Neural progenitor cell (in vitro differentiated cells): ENCODE results near the gene NEDD9. TPM values are rescaled to one million over a fixed set of nuclear protein-coding genes. Genes with fewer than 3 reads are reported as not detected.

Source experiments
- DNase-seq: peaks from one replicate; pipeline ENCODE4 v3.0.0-alpha.2; 2016; ENCODE audit warnings: low spot score
- H2AFZ ChIP-seq: fragments of 200-600 bp; sonication (generic); replicated peaks from 2 replicates; pipeline ENCODE4 v1.6.1; 2016; ENCODE audit warnings: antibody characterized with exemption
- H3F3A ChIP-seq: fragments of 200-600 bp; sonication (generic); 2 replicates; pipeline ENCODE4 v1.6.1; 2016; ENCODE audit warnings: antibody characterized with exemption, low read depth
- H3K27ac ChIP-seq: fragments of 200-600 bp; sonication (generic); 2 replicates; pipeline ENCODE4 v1.5.1; 2016; ENCODE audit warnings: mild to moderate bottlenecking
- H3K27me3 ChIP-seq: fragments of 200-600 bp; sonication (generic); 2 replicates; pipeline ENCODE4 v1.6.1; 2016; ENCODE audit warnings: mild to moderate bottlenecking, moderate library complexity
- H3K36me3 ChIP-seq: fragments of 200-600 bp; sonication (generic); 2 replicates; pipeline ENCODE4 v1.5.1; 2016
- H3K4me1 ChIP-seq: fragments of 200-600 bp; sonication (generic); 2 replicates; pipeline ENCODE4 v1.6.1; 2016; ENCODE audit warnings: mixed run types
- H3K4me2 ChIP-seq: fragments of 200-600 bp; sonication (generic); 2 replicates; pipeline ENCODE4 v1.6.1; 2016
- H3K4me3 ChIP-seq: fragments of 200-600 bp; sonication (generic); 2 replicates; pipeline ENCODE4 v1.5.1; 2016
- H3K79me2 ChIP-seq: fragments of 200-600 bp; sonication (generic); 2 replicates; pipeline ENCODE4 v1.6.1; 2016; ENCODE audit warnings: low read depth
- H3K9ac ChIP-seq: fragments of 200-600 bp; sonication (generic); 2 replicates; pipeline ENCODE4 v1.6.1; 2016
- H3K9me3 ChIP-seq: fragments of 200-600 bp; sonication (generic); 2 replicates; pipeline ENCODE4 v1.5.1; 2016; ENCODE audit warnings: low read depth
- H4K20me1 ChIP-seq: fragments of 200-600 bp; sonication (generic); 2 replicates; pipeline ENCODE4 v1.6.1; 2016; ENCODE audit warnings: low read depth
- H3K27ac Mint-ChIP-seq: 3 replicates; pipeline ENCODE4 v1.8.0; 2021; ENCODE audit warnings: mixed read lengths
- H3K27me3 Mint-ChIP-seq: 2 replicates; pipeline ENCODE4 v1.8.0; 2022; ENCODE audit warnings: low read depth, mild to moderate bottlenecking, inconsistent platforms, moderate library complexity, mixed read lengths; ENCODE audit not compliant: insufficient read depth
- H3K36me3 Mint-ChIP-seq: 3 replicates; pipeline ENCODE4 v1.8.0; 2021; ENCODE audit warnings: mixed read lengths
- H3K4me1 Mint-ChIP-seq: 3 replicates; pipeline ENCODE4 v1.8.0; 2021; ENCODE audit warnings: mixed read lengths
- H3K4me3 Mint-ChIP-seq: 3 replicates; pipeline ENCODE4 v1.8.0; 2021; ENCODE audit warnings: mild to moderate bottlenecking, moderate library complexity, mixed read lengths
- H3K9me3 Mint-ChIP-seq: 3 replicates; pipeline ENCODE4 v1.8.0; 2020; ENCODE audit warnings: mixed read lengths
- EZH2 ChIP-seq: fragments of 200-600 bp; sonication (generic); IDR thresholded peaks from 2 replicates; pipeline ENCODE4 v1.6.1; 2017; ENCODE audit warnings: antibody characterized with exemption, mild to moderate bottlenecking, moderate library complexity
- EZH2phosphoT487 ChIP-seq: fragments of 200-600 bp; sonication (generic); IDR thresholded peaks from 2 replicates; pipeline ENCODE4 v1.6.1; 2017; ENCODE audit warnings: antibody characterized with exemption
- total RNA-seq: library from RNA; depleted of rRNA; stranded (reverse); fragments of >200 nt; gene quantifications from 2 replicates; pipeline ENCODE4 v1.2.3, GENCODE V29; 2015; ENCODE audit warnings: low replicate concordance
- TF ChIP-seq, protein P1 (sequence below): fragments of 200-600 bp; sonication (generic); IDR thresholded peaks from 2 replicates; pipeline ENCODE4 v1.5.1; 2017; ENCODE audit warnings: antibody characterized with exemption, mild to moderate bottlenecking

NEDD9 gene
- total RNA-seq, 1 donor from 2014 or later = 4.9 TPM

DNA sequence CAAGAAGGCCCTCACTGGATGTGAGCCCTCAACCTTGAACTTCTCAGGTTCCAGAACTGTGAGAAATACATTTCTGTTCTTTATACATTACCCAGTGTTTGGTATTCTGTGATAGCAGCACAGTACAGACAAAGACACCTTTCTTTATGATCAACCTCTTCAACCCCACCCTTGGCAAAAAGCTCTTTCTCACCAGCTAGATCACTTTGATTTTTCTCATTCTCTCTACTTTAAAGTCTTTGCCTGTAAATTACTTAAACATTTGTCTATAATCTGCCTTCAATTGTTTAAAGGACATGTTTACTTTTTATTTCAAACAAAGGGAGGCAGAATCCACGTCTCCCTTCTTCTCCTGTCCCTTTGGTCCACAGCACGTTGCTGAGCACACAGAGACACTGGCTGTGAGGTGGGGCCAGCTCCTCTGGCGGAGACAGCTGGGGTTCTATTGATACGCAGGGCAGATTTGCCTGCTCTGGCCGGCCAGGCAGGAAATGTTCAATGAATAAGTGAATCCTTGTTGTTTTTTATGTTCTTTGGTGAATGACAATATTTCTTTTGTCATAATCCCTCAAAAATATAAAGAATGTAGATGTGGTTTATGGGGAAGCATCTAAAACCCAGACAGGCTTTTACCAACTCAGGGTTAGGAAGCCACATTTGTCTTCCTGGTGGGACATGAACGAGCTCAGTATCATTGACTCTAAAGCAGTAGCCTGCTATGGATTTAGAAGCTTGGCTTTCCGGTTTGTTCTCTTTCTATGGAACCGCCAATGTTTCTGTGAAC is 52.9 kb downstream of the NEDD9 start:
- H3K27me3 ChIP-seq = no peaks in the 10 kb centered on the region
- Mint-ChIP-seq H3K36me3 (peaks cover 27% of the 10 kb centered on the region), H3K9me3 (peaks cover 7% of the 10 kb centered on the region), H3K27me3 (peaks cover 2% of the 10 kb centered on the region), H3K27ac (peak overlapping the region; percentile 1), H3K4me3 (no peak overlapping the region), H3K4me1 (peaks cover 9% of the 10 kb centered on the region)
- H3F3A ChIP-seq = peaks cover 8% of the 10 kb centered on the region
- no peak overlapping the region for H3K27ac ChIP-seq
- peak overlapping the region; percentile 5 for H3K4me2 ChIP-seq
- no peaks in the 10 kb centered on the region for H4K20me1 ChIP-seq
- H3K4me1 ChIP-seq = peaks cover 10% of the 10 kb centered on the region
- H3K36me3 ChIP-seq = no peaks in the 10 kb centered on the region
- no peak overlapping the region for H3K4me3 ChIP-seq
- no peak overlapping the region for H3K9ac ChIP-seq
- TF ChIP-seq, protein P1, sequence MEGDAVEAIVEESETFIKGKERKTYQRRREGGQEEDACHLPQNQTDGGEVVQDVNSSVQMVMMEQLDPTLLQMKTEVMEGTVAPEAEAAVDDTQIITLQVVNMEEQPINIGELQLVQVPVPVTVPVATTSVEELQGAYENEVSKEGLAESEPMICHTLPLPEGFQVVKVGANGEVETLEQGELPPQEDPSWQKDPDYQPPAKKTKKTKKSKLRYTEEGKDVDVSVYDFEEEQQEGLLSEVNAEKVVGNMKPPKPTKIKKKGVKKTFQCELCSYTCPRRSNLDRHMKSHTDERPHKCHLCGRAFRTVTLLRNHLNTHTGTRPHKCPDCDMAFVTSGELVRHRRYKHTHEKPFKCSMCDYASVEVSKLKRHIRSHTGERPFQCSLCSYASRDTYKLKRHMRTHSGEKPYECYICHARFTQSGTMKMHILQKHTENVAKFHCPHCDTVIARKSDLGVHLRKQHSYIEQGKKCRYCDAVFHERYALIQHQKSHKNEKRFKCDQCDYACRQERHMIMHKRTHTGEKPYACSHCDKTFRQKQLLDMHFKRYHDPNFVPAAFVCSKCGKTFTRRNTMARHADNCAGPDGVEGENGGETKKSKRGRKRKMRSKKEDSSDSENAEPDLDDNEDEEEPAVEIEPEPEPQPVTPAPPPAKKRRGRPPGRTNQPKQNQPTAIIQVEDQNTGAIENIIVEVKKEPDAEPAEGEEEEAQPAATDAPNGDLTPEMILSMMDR = no peak
- TF ChIP-seq EZH2phosphoT487 (no peak), EZH2 (no peak)
- no peaks in the 10 kb centered on the region for H3K79me2 ChIP-seq
- peak overlapping the region; percentile 59 for H2AFZ ChIP-seq
- H3K9me3 ChIP-seq = no peaks in the 10 kb centered on the region
- peak; percentile 42 for DNase-seq

DNA sequence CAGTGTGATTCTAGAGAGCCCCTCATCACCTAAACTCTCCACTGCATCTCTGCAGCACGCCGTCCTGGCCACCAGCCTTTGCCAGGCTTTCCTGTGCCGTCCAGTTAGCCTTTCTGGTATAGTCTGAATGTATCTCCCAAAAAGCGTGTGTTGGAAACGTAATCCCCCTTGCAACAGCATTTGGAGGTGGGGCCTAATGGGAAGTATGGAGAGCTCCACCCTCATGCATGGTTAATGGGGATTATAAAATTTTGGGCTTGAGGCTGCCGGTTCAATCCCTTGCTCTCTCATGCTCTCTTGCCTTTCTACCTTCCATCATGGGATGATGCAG is 53.4 kb downstream of the NEDD9 start:
- Mint-ChIP-seq H3K4me1 (peaks cover 10% of the 10 kb centered on the region), H3K27ac (no peak overlapping the region), H3K4me3 (no peak overlapping the region), H3K9me3 (peaks cover 7% of the 10 kb centered on the region), H3K27me3 (peaks cover 2% of the 10 kb centered on the region), H3K36me3 (peaks cover 21% of the 10 kb centered on the region)
- Histone ChIP-seq H3K4me2 (no peak overlapping the region), H3K4me3 (no peak overlapping the region), H3K79me2 (no peaks in the 10 kb centered on the region), H3K4me1 (peaks cover 10% of the 10 kb centered on the region), H3K27me3 (no peaks in the 10 kb centered on the region), H3F3A (peaks cover 8% of the 10 kb centered on the region), H3K36me3 (no peaks in the 10 kb centered on the region), H4K20me1 (no peaks in the 10 kb centered on the region), H2AFZ (no peak overlapping the region), H3K9me3 (no peaks in the 10 kb centered on the region), H3K27ac (no peak overlapping the region), H3K9ac (no peak overlapping the region)
- DNase-seq = no peak
- TF ChIP-seq EZH2 (no peak), EZH2phosphoT487 (no peak)
- TF ChIP-seq, protein P1 = no peak

DNA sequence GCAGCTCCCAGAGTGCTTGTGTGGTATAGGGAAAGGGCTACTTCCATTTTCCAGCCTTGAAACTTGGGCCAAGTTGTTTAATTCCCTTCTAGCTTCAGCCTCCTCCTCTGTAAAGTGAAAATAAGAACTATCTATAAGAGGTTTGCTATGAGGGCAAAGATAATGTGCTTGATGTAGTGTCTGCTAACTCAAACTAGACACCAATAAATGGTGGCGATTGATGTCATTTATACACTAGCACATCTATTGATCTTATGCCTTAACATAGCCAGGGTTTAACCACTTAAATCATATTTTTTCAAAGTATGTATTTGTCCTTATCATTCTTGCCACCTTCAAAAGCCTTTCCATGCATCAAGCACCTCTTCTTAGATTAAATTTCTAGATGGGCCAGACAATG is 55.2 kb downstream of the NEDD9 start:
- Mint-ChIP-seq H3K4me3 (no peak overlapping the region), H3K27ac (no peak overlapping the region), H3K9me3 (peaks cover 6% of the 10 kb centered on the region), H3K36me3 (peaks cover 6% of the 10 kb centered on the region), H3K4me1 (peaks cover 24% of the 10 kb centered on the region), H3K27me3 (peaks cover 2% of the 10 kb centered on the region)
- Histone ChIP-seq H3K27ac (no peak overlapping the region), H2AFZ (no peak overlapping the region), H3K9me3 (no peaks in the 10 kb centered on the region), H4K20me1 (no peaks in the 10 kb centered on the region), H3K36me3 (no peaks in the 10 kb centered on the region), H3K79me2 (no peaks in the 10 kb centered on the region), H3K4me3 (no peak overlapping the region), H3K4me2 (no peak overlapping the region), H3K27me3 (no peaks in the 10 kb centered on the region), H3F3A (peaks cover 19% of the 10 kb centered on the region), H3K4me1 (peaks cover 20% of the 10 kb centered on the region), H3K9ac (no peak overlapping the region)
- TF ChIP-seq EZH2 (no peak), EZH2phosphoT487 (no peak)
- TF ChIP-seq, protein P1 = no peak
- no peak for DNase-seq
